DOHH2 (cell line): ENCODE results near the gene SLC7A14.

Experiments
- H3F3A ChIP-seq: fragments of 200-600 bp; sonication (generic), shearing (Covaris generic); 2 replicates; pipeline ENCODE4 v1.6.0; 2016; ENCODE audit warnings: antibody characterized with exemption, mild to moderate bottlenecking; ENCODE audit not compliant: control insufficient read depth, insufficient read depth
- H3K27ac ChIP-seq: fragments of 200-600 bp; sonication (generic); 2 replicates; pipeline ENCODE4 v1.5.1; 2014; ENCODE audit warnings: low read depth, mild to moderate bottlenecking, low read length, moderate library complexity
- H3K27me3 ChIP-seq: fragments of 200-600 bp; sonication (generic); 2 replicates; pipeline ENCODE4 v1.6.1; 2014; ENCODE audit warnings: mild to moderate bottlenecking, low read length, mixed read lengths; ENCODE audit not compliant: control insufficient read depth
- H3K36me3 ChIP-seq: fragments of 200-600 bp; sonication (generic); 2 replicates; pipeline ENCODE4 v1.6.1; 2014; ENCODE audit warnings: mild to moderate bottlenecking, low read length, moderate library complexity, mixed read lengths; ENCODE audit not compliant: control insufficient read depth
- H3K4me1 ChIP-seq: fragments of 200-600 bp; sonication (generic); 2 replicates; pipeline ENCODE4 v1.6.1; 2014; ENCODE audit warnings: mild to moderate bottlenecking, low read length, mixed read lengths; ENCODE audit not compliant: control insufficient read depth
- H3K4me2 ChIP-seq: fragments of 200-600 bp; sonication (generic); 2 replicates; pipeline ENCODE4 v1.6.0; 2014; ENCODE audit warnings: mild to moderate bottlenecking, low read length, moderate library complexity
- H3K4me3 ChIP-seq: fragments of 200-600 bp; sonication (generic); 2 replicates; pipeline ENCODE4 v1.5.1; 2014; ENCODE audit warnings: mild to moderate bottlenecking, low read length, mixed read lengths
- H3K79me2 ChIP-seq: fragments of 200-600 bp; sonication (generic); 2 replicates; pipeline ENCODE4 v1.6.1; 2014; ENCODE audit warnings: mild to moderate bottlenecking, low read length, mixed read lengths; ENCODE audit not compliant: control insufficient read depth
- H3K9me2 ChIP-seq: fragments of 200-600 bp; sonication (generic); replicated peaks from 2 replicates; pipeline ENCODE4 v1.6.1; 2014; ENCODE audit warnings: mild to moderate bottlenecking, low read length, mixed read lengths; ENCODE audit not compliant: control insufficient read depth
- H3K9me3 ChIP-seq: fragments of 200-600 bp; sonication (generic); 2 replicates; pipeline ENCODE4 v1.6.1; 2014; ENCODE audit warnings: antibody characterized with exemption, low read length, mixed read lengths; ENCODE audit not compliant: control insufficient read depth, insufficient read depth
- H4K20me1 ChIP-seq: fragments of 200-600 bp; sonication (generic); 2 replicates; pipeline ENCODE4 v1.6.0; 2014; ENCODE audit warnings: low read depth, mild to moderate bottlenecking, antibody characterized with exemption, low read length, moderate library complexity; ENCODE audit not compliant: control insufficient read depth, insufficient read depth
- EZH2phosphoT487 ChIP-seq: fragments of 200-600 bp; sonication (generic); IDR thresholded peaks from 2 replicates; pipeline ENCODE4 v1.6.1; 2017; ENCODE audit warnings: borderline replicate concordance, mild to moderate bottlenecking, antibody characterized with exemption, low read length, moderate library complexity, mixed read lengths
- TF ChIP-seq, protein P1 (sequence below): fragments of 200-600 bp; sonication (generic); IDR thresholded peaks from one replicate; pipeline ENCODE4 v1.5.1; 2014; ENCODE audit warnings: antibody characterized with exemption, mild to moderate bottlenecking, low read depth, low read length; ENCODE audit not compliant: poor library complexity, severe bottlenecking

Gene SLC7A14

DNA sequence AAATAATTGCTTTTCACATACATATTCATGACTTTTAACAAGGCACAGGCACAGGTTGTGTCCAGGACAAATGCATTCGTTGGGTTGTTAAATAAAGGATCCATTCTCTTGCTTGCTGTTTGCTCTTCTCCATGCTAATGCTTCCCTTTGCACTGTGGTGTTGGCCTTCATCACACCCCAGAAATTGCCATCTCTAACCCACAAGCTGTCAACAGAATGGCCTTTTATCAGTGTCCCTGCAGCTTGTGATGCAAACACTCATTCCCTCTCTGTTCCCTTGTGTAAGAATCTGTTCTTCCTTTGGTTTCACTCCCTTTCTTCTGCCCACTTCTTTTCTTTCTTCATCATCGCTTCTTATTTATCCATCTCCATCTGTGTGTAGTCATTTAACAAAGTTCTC is 72.2 kb downstream of the SLC7A14 start:
- TF ChIP-seq EZH2phosphoT487: no peak
- TF ChIP-seq, protein P1, sequence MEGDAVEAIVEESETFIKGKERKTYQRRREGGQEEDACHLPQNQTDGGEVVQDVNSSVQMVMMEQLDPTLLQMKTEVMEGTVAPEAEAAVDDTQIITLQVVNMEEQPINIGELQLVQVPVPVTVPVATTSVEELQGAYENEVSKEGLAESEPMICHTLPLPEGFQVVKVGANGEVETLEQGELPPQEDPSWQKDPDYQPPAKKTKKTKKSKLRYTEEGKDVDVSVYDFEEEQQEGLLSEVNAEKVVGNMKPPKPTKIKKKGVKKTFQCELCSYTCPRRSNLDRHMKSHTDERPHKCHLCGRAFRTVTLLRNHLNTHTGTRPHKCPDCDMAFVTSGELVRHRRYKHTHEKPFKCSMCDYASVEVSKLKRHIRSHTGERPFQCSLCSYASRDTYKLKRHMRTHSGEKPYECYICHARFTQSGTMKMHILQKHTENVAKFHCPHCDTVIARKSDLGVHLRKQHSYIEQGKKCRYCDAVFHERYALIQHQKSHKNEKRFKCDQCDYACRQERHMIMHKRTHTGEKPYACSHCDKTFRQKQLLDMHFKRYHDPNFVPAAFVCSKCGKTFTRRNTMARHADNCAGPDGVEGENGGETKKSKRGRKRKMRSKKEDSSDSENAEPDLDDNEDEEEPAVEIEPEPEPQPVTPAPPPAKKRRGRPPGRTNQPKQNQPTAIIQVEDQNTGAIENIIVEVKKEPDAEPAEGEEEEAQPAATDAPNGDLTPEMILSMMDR: no peak
- H3K4me2 ChIP-seq: no peak overlapping the region

GRCh38 chr3:170511371-170511770 is 74.5 kb downstream of the SLC7A14 start:
- Histone ChIP-seq H3K79me2 (no peaks in the 10 kb centered on the region), H3K4me3 (no peak overlapping the region), H3K9me2 (no peaks in the 10 kb centered on the region), H3K4me2 (no peak overlapping the region), H3K27me3 (no peaks in the 10 kb centered on the region; the same call in 1 of the 2 replicates), H3K27ac (no peak overlapping the region), H3K36me3 (no peaks in the 10 kb centered on the region), H3K4me1 (peaks cover 15% of the 10 kb centered on the region), H3K9me3 (no peaks in the 10 kb centered on the region), H4K20me1 (no peaks in the 10 kb centered on the region), H3F3A (no peaks in the 10 kb centered on the region)
- TF ChIP-seq, protein P1: no peak
- TF ChIP-seq EZH2phosphoT487: no peak

More for the DNA sequence above, 72.2 kb downstream of the SLC7A14 start:
- H3K4me1 ChIP-seq: peaks cover 8% of the 10 kb centered on the region
- no peaks in the 10 kb centered on the region for H3K9me2 ChIP-seq
- no peak overlapping the region for H3K4me3 ChIP-seq
- no peaks in the 10 kb centered on the region for H3K9me3 ChIP-seq
- H3K36me3 ChIP-seq: no peaks in the 10 kb centered on the region
- H4K20me1 ChIP-seq: no peaks in the 10 kb centered on the region
- H3K79me2 ChIP-seq: no peaks in the 10 kb centered on the region
- H3F3A ChIP-seq: no peaks in the 10 kb centered on the region
- H3K27me3 ChIP-seq: peaks cover 6% of the 10 kb centered on the region; the same call in 1 of the 2 replicates
- no peak overlapping the region for H3K27ac ChIP-seq

DNA sequence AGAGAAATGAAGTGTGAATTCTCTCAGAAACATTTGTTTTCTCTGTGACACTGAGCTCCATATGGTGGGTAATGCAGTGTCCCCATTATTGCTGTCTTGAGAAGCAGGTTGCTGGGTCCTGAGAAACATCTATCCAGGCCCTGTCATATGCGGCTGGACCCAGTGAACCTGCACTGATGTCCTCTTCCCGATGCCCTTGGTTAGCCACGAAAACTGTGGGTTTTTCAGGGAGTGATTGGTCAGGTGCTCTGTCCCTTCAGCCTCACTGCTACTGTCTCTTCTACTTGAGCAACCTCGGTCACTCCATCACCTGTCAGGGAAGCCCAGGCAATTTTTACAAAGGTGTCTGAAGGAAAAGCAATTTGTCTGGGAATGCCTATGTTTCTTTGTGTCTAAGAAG is 77.0 kb downstream of the SLC7A14 start:
- Histone ChIP-seq H3F3A (no peaks in the 10 kb centered on the region), H3K27ac (no peak overlapping the region), H3K9me2 (no peaks in the 10 kb centered on the region), H3K79me2 (no peaks in the 10 kb centered on the region), H3K4me2 (no peak overlapping the region), H3K27me3 (no peaks in the 10 kb centered on the region), H3K9me3 (no peaks in the 10 kb centered on the region), H4K20me1 (no peaks in the 10 kb centered on the region), H3K4me1 (peaks cover 15% of the 10 kb centered on the region), H3K36me3 (no peaks in the 10 kb centered on the region), H3K4me3 (no peak overlapping the region)
- TF ChIP-seq, protein P1: no peak
- TF ChIP-seq EZH2phosphoT487: no peak
